Neural cell (in vitro differentiated cells): ENCODE results near the gene KCNQ5. TPM values are rescaled to one million over a fixed set of nuclear protein-coding genes. Genes with fewer than 3 reads are reported as not detected.

Experiments used
- H2AFZ ChIP-seq: fragments of 200-600, 300-800 bp; sonication (generic), shearing (Covaris generic); 2 replicates; pipeline ENCODE4 v1.6.0; 2014; ENCODE audit warnings: low read depth, mild to moderate bottlenecking, antibody characterized with exemption, low read length, moderate library complexity
- H3F3A ChIP-seq: fragments of 200-600 bp; shearing (Covaris generic); 2 replicates; pipeline ENCODE4 v1.6.1; 2016; ENCODE audit warnings: mild to moderate bottlenecking, moderate library complexity, mixed read lengths, antibody characterized with exemption, low read length; ENCODE audit not compliant: insufficient read depth, poor library complexity, severe bottlenecking
- H3K27ac ChIP-seq: fragments of 200-600, 300-800 bp; sonication (generic), shearing (Covaris generic); 2 replicates; pipeline ENCODE4 v1.5.1; 2014; ENCODE audit warnings: mild to moderate bottlenecking, low read length, moderate library complexity
- H3K27me3 ChIP-seq: fragments of 300-800, 200-600 bp; sonication (generic), shearing (Covaris generic); 2 replicates; pipeline ENCODE4 v1.6.0; 2014; ENCODE audit warnings: mild to moderate bottlenecking, low read depth, low read length, moderate library complexity; ENCODE audit not compliant: insufficient read depth
- H3K36me3 ChIP-seq: fragments of 300-800, 200-600 bp; sonication (generic), shearing (Covaris generic); 2 replicates; pipeline ENCODE4 v1.5.1; 2014; ENCODE audit warnings: mild to moderate bottlenecking, antibody characterized with exemption, low read length, moderate library complexity; ENCODE audit not compliant: insufficient read depth
- H3K4me2 ChIP-seq: fragments of 300-800, 200-600 bp; sonication (generic), shearing (Covaris generic); 2 replicates; pipeline ENCODE4 v1.6.0; 2014; ENCODE audit warnings: mild to moderate bottlenecking, low read length
- H3K4me3 ChIP-seq: fragments of 300-800, 200-600 bp; sonication (generic), shearing (Covaris generic); 2 replicates; pipeline ENCODE4 v1.5.1; 2014; ENCODE audit warnings: mild to moderate bottlenecking, low read length, moderate library complexity
- H3K79me2 ChIP-seq: fragments of 200-600 bp; shearing (Covaris generic); replicated peaks from 2 replicates; pipeline ENCODE4 v1.6.0; 2014; ENCODE audit warnings: mild to moderate bottlenecking, low read length, moderate library complexity; ENCODE audit not compliant: insufficient read depth
- H3K9ac ChIP-seq: fragments of 300-800, 200-600 bp; sonication (generic), shearing (Covaris generic); 2 replicates; pipeline ENCODE4 v1.6.1; 2016; ENCODE audit warnings: mild to moderate bottlenecking, low read length, mixed read lengths
- H3K9me2 ChIP-seq: fragments of 200-600 bp; shearing (Covaris generic); 2 replicates; pipeline ENCODE4 v1.6.1; 2016; ENCODE audit warnings: mild to moderate bottlenecking, low read length, mixed read lengths; ENCODE audit not compliant: insufficient read depth
- H3K9me3 ChIP-seq: fragments of 200-600, 300-800 bp; sonication (generic), shearing (Covaris generic); 2 replicates; pipeline ENCODE4 v1.6.1; 2016; ENCODE audit warnings: mild to moderate bottlenecking, mixed run types, low read length, moderate library complexity, mixed read lengths
- H4K20me1 ChIP-seq: fragments of 200-600 bp; shearing (Covaris generic); 2 replicates; pipeline ENCODE4 v1.6.1; 2016; ENCODE audit warnings: mild to moderate bottlenecking, mixed run types; ENCODE audit not compliant: insufficient read depth
- CTCF ChIP-seq: fragments of 450-650 bp; IDR thresholded peaks from 2 replicates; pipeline ENCODE4 v1.5.1; 2014; ENCODE audit warnings: antibody characterized with exemption, mild to moderate bottlenecking, moderate library complexity; ENCODE audit not compliant: poor library complexity, severe bottlenecking
- EP300 ChIP-seq: fragments of 450-650 bp; conservative IDR thresholded peaks from 2 replicates; pipeline ENCODE4 v1.6.1; 2014; ENCODE audit warnings: antibody characterized with exemption, mild to moderate bottlenecking, moderate library complexity; ENCODE audit not compliant: poor library complexity, severe bottlenecking
- EZH2 ChIP-seq: fragments of 200-600, 300-800 bp; shearing (Covaris generic), sonication (generic); IDR thresholded peaks from 2 replicates; pipeline ENCODE4 v1.6.1; 2014; ENCODE audit warnings: antibody characterized with exemption, low read length, borderline replicate concordance, mild to moderate bottlenecking; ENCODE audit not compliant: insufficient read depth, poor library complexity, severe bottlenecking
- MXI1 ChIP-seq: fragments of 450-650 bp; conservative IDR thresholded peaks from 2 replicates; pipeline ENCODE4 v1.6.1; 2014; ENCODE audit warnings: antibody characterized with exemption, mild to moderate bottlenecking; ENCODE audit not compliant: poor library complexity, severe bottlenecking
- POLR2AphosphoS5 ChIP-seq: IDR thresholded peaks from 2 replicates; pipeline ENCODE4 v1.6.1; 2012
- RAD21 ChIP-seq: fragments of 450-650 bp; conservative IDR thresholded peaks from 2 replicates; pipeline ENCODE4 v1.6.1; 2014; ENCODE audit warnings: antibody characterized with exemption, mild to moderate bottlenecking, moderate library complexity
- REST ChIP-seq: IDR thresholded peaks from 2 replicates; pipeline ENCODE4 v1.6.1; 2012; ENCODE audit warnings: borderline replicate concordance
- SMC3 ChIP-seq: fragments of 450-650 bp; conservative IDR thresholded peaks from 2 replicates; pipeline ENCODE4 v1.6.1; 2014; ENCODE audit warnings: antibody characterized with exemption, mild to moderate bottlenecking, moderate library complexity; ENCODE audit not compliant: poor library complexity
- TAF1 ChIP-seq: IDR thresholded peaks from 2 replicates; pipeline ENCODE4 v1.6.1; 2012; ENCODE audit warnings: low read depth
- polyA plus RNA-seq: library from polyadenylated mRNA; depleted of rRNA; stranded (reverse); fragments of >200 nt; gene quantifications from 2 replicates; pipeline ENCODE4 v1.2.3, GENCODE V29; 2014

KCNQ5 gene
- polyA plus RNA-seq, 1 donor from 2014 or later = 0.30 TPM

GRCh38 chr6:72703093-72703492 lies 81.2 kb downstream of the KCNQ5 start:
- H3K9ac ChIP-seq = no peak overlapping the region
- H3K9me2 ChIP-seq = no peaks in the 10 kb centered on the region
- no peak overlapping the region for H2AFZ ChIP-seq
- H3K9me3 ChIP-seq = no peaks in the 10 kb centered on the region
- TF ChIP-seq EZH2 (no peak), RAD21 (no peak), REST (no peak), TAF1 (no peak), MXI1 (no peak), EP300 (no peak), CTCF (no peak), SMC3 (no peak), POLR2AphosphoS5 (no peak)
- no peaks in the 10 kb centered on the region for H3K36me3 ChIP-seq
- no peaks in the 10 kb centered on the region for H4K20me1 ChIP-seq
- H3K27ac ChIP-seq = no peak overlapping the region
- no peak overlapping the region for H3K4me2 ChIP-seq
- no peaks in the 10 kb centered on the region for H3K79me2 ChIP-seq
- H3K4me3 ChIP-seq = no peak overlapping the region
- no peaks in the 10 kb centered on the region for H3F3A ChIP-seq
- no peaks in the 10 kb centered on the region for H3K27me3 ChIP-seq

GRCh38 chr6:72704979-72705378 lies 83.1 kb downstream of the KCNQ5 start:
- Histone ChIP-seq H3K4me3 (no peak overlapping the region), H2AFZ (no peak overlapping the region), H3F3A (no peaks in the 10 kb centered on the region), H4K20me1 (no peaks in the 10 kb centered on the region), H3K36me3 (no peaks in the 10 kb centered on the region), H3K4me2 (no peak overlapping the region), H3K27me3 (no peaks in the 10 kb centered on the region), H3K27ac (no peak overlapping the region), H3K9ac (no peak overlapping the region), H3K9me2 (no peaks in the 10 kb centered on the region), H3K79me2 (no peaks in the 10 kb centered on the region), H3K9me3 (no peaks in the 10 kb centered on the region)
- TF ChIP-seq SMC3 = no peak
- no peak for TF ChIP-seq EZH2
- TF ChIP-seq TAF1 = no peak
- TF ChIP-seq EP300 = no peak
- no peak for TF ChIP-seq RAD21
- TF ChIP-seq MXI1 = no peak
- no peak for TF ChIP-seq REST
- TF ChIP-seq CTCF = no peak
- no peak for TF ChIP-seq POLR2AphosphoS5
